Upper lobe of right lung (tissue), 1 donor: ENCODE measurements around the gene SAMMSON. TPM values are rescaled to one million over a fixed set of nuclear protein-coding genes. Genes with fewer than 3 reads are reported as not detected.

Experiments used
- ATAC-seq: fragments of 200-7000 bp; cut with Tn5 transposase; one replicate; pipeline ENCODE4 v1.9.1; 2020; ENCODE audit warnings: mild to moderate bottlenecking, moderate library complexity
- DNase-seq: peaks from one replicate; pipeline ENCODE4 v3.0.0-alpha.2; 2020
- H3K27ac ChIP-seq: fragments of 200-600 bp; one replicate; pipeline ENCODE4 v1.8.0; 2022
- H3K27me3 ChIP-seq: fragments of 200-600 bp; one replicate; pipeline ENCODE4 v1.8.0; 2022; ENCODE audit warnings: mild to moderate bottlenecking
- H3K36me3 ChIP-seq: fragments of 200-600 bp; one replicate; pipeline ENCODE4 v1.8.0; 2022
- H3K4me1 ChIP-seq: fragments of 200-600 bp; one replicate; pipeline ENCODE4 v1.8.0; 2022
- H3K4me3 ChIP-seq: fragments of 200-600 bp; one replicate; pipeline ENCODE4 v1.8.0; 2022; ENCODE audit warnings: mild to moderate bottlenecking
- H3K9me3 ChIP-seq: fragments of 200-600 bp; one replicate; pipeline ENCODE4 v1.8.0; 2022
- intact Hi-C: fragments of 100-400 bp; cut with DNase I; formaldehyde crosslinking; loops from one replicate; pipeline ENCODE4 v1.11.0; 2022
- total RNA-seq: library from RNA; stranded (reverse); fragmentation: NEBNext Ultra II Directional; extraction: Animal tissue kit (Norgen Biotek cat#: 25700); gene quantifications from one replicate; pipeline ENCODE4 v1.2.1, GENCODE V29; 2021
- TF ChIP-seq, protein P1 (sequence below): fragments of 200-600 bp; IDR thresholded peaks from one replicate; pipeline ENCODE4 v1.8.0; 2022; ENCODE audit warnings: antibody characterized with exemption
- donor health status: DM: no; HTN: yes; CAD: no; lungs with severe emphysema.

SAMMSON gene
- total RNA-seq, 1 donor from 2014 or later = not detected

GRCh38 chr3:70072180-70072579 is 72.6 kb downstream of the SAMMSON start:
- H3K4me3 ChIP-seq = no peak overlapping the region
- TF ChIP-seq, protein P1, sequence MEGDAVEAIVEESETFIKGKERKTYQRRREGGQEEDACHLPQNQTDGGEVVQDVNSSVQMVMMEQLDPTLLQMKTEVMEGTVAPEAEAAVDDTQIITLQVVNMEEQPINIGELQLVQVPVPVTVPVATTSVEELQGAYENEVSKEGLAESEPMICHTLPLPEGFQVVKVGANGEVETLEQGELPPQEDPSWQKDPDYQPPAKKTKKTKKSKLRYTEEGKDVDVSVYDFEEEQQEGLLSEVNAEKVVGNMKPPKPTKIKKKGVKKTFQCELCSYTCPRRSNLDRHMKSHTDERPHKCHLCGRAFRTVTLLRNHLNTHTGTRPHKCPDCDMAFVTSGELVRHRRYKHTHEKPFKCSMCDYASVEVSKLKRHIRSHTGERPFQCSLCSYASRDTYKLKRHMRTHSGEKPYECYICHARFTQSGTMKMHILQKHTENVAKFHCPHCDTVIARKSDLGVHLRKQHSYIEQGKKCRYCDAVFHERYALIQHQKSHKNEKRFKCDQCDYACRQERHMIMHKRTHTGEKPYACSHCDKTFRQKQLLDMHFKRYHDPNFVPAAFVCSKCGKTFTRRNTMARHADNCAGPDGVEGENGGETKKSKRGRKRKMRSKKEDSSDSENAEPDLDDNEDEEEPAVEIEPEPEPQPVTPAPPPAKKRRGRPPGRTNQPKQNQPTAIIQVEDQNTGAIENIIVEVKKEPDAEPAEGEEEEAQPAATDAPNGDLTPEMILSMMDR = no peak
- H3K36me3 ChIP-seq = no peaks in the 10 kb centered on the region
- H3K9me3 ChIP-seq = no peaks in the 10 kb centered on the region
- no peak for DNase-seq
- H3K4me1 ChIP-seq = no peaks in the 10 kb centered on the region
- ATAC-seq = no peak
- intact Hi-C loops = no loop called here
- no peak overlapping the region for H3K27ac ChIP-seq
- peaks cover 27% of the 10 kb centered on the region for H3K27me3 ChIP-seq

DNA sequence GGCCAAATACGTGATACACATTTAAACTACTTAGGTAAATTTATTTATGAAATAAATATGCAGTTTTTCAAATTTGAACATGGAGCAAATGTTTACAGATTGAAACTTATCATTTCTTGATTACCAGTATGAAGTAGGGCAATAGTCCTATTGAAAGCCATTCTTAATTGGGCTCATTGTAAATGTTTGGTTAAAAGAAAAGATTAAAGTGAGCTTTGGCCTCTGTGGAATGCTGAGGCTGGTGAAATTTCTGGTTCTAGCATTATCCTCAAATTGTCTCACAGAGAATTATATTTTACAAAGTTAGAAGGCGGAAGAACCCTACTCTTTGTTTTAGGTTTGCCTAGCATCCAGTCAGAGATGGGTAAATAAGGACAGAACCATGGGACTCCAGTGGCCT is 73.2 kb downstream of the SAMMSON start:
- intact Hi-C loops = no loop called here
- TF ChIP-seq, protein P1 = no peak
- H3K4me3 ChIP-seq = no peak overlapping the region
- ATAC-seq = no peak
- no peak overlapping the region for H3K27ac ChIP-seq
- no peak for DNase-seq
- no peaks in the 10 kb centered on the region for H3K36me3 ChIP-seq
- peaks cover 27% of the 10 kb centered on the region for H3K27me3 ChIP-seq
- no peaks in the 10 kb centered on the region for H3K9me3 ChIP-seq
- no peaks in the 10 kb centered on the region for H3K4me1 ChIP-seq

GRCh38 chr3:70075101-70075500 is 75.6 kb downstream of the SAMMSON start:
- H3K4me1 ChIP-seq = no peaks in the 10 kb centered on the region
- peaks cover 27% of the 10 kb centered on the region for H3K27me3 ChIP-seq
- TF ChIP-seq, protein P1 = no peak
- no peak overlapping the region for H3K27ac ChIP-seq
- no peak overlapping the region for H3K4me3 ChIP-seq
- H3K9me3 ChIP-seq = no peaks in the 10 kb centered on the region
- no peak for DNase-seq
- no peaks in the 10 kb centered on the region for H3K36me3 ChIP-seq
- ATAC-seq = no peak
- intact Hi-C loops = no loop called here

DNA sequence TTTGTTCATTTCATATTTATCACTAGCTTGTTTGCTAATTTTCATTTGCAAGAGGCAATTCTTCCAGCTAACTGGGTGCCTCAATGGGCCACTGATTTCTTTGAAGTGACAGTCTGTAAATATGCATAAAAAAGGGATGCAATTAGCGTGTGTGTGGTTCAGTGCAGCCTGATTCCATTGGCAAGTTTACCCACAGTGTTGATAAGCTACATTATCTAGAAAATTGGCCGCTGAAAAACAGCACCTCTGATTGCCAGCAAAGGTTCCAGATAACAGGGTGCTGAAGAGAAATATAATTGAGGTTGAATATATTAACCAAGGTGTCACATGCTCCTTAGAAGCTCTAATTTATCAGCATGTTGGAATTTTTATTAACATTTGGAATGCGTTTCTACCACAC is 76.9 kb downstream of the SAMMSON start:
- DNase-seq (no peak), ATAC-seq (no peak)
- Histone ChIP-seq H3K4me1 (no peaks in the 10 kb centered on the region), H3K9me3 (no peaks in the 10 kb centered on the region), H3K36me3 (no peaks in the 10 kb centered on the region), H3K4me3 (no peak overlapping the region), H3K27me3 (peaks cover 27% of the 10 kb centered on the region), H3K27ac (no peak overlapping the region)
- intact Hi-C loops = no loop called here
- TF ChIP-seq, protein P1 = no peak

DNA sequence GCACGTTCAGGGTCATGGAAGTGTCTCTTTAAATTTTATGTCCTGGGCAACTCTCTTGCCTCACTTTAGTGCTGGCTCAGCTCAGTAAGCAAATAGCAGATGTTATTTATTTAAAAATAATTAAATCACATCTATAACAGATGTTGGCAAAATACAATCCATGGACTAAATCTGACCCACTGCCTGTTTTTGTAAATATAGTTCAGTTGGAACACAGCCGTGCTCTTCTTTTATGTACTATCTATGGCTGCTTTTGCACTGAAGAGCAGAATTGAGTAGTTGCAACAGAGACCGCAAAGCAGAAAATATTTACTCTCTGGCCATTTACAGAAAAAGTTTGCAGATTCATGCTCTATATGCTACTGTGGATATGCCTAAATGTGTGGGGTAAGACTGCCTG is 79.2 kb downstream of the SAMMSON start:
- ATAC-seq (no peak), DNase-seq (no peak)
- Histone ChIP-seq H3K27ac (no peak overlapping the region), H3K4me1 (no peaks in the 10 kb centered on the region), H3K36me3 (no peaks in the 10 kb centered on the region), H3K4me3 (no peak overlapping the region), H3K9me3 (no peaks in the 10 kb centered on the region), H3K27me3 (peaks cover 8% of the 10 kb centered on the region)
- TF ChIP-seq, protein P1 = no peak
- intact Hi-C loops = no loop called here

GRCh38 chr3:70085613-70086012 is 86.1 kb downstream of the SAMMSON start:
- Histone ChIP-seq H3K4me3 (no peak overlapping the region), H3K9me3 (no peaks in the 10 kb centered on the region), H3K36me3 (no peaks in the 10 kb centered on the region), H3K27ac (no peak overlapping the region), H3K27me3 (no peaks in the 10 kb centered on the region), H3K4me1 (no peaks in the 10 kb centered on the region)
- no peak for DNase-seq
- TF ChIP-seq, protein P1 = no peak
- ATAC-seq = peak; percentile 60
- intact Hi-C loops = no loop called here
